ENCODE data around the gene COQ4.
"Not testable (repeated sequence)": the region's sequence is repeated elsewhere in the genome, so short reads cannot be mapped to it uniquely, and the experiment has no call there.

COQ4 gene

DNA sequence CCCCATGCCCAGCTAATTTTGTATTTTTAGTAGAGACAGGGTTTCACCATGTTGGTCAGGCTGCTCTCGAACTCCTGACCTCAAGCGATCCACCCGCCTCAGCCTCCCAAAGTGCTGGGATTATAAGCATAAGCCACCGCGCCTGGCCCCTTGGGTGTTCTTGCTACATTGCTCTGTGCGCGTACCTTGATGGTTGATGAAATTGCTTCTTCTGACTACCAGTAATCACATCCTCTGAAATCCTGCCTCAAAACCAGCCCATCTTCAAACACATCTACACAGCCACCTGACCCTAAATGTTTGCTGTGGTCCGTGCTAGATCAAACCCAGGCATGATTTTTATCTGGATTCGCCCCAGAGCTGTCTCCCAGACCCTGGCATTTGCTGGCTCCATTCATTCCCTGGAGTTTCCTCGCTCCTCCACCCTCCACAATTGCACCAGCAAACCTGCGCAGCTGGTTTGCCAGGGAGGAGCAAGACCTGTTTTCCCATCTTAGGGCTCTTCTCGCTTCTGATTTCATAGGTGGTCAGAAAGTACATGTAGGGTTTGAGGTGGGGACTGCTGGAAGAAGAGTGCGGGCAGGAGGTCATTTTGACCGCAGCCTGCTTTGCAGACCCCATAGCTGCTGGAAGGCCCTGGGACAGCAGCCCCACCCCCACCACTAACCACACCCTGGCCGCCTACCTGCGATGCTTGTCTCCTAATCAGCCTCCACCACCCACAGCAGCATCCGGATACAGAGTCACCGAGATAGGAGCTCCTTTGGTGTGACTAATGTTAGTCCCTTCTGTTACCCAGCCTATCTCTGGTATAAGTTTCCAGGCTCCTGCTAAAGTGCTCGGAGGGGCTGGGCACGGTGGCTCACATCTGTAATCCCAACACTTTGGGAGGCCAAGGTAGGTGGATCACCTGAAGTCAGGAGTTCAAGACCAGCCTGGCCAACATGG, 23.8 kb upstream of the COQ4 start:
- no peak for DNase-seq (ENCODE audit: low read depth)

DNA sequence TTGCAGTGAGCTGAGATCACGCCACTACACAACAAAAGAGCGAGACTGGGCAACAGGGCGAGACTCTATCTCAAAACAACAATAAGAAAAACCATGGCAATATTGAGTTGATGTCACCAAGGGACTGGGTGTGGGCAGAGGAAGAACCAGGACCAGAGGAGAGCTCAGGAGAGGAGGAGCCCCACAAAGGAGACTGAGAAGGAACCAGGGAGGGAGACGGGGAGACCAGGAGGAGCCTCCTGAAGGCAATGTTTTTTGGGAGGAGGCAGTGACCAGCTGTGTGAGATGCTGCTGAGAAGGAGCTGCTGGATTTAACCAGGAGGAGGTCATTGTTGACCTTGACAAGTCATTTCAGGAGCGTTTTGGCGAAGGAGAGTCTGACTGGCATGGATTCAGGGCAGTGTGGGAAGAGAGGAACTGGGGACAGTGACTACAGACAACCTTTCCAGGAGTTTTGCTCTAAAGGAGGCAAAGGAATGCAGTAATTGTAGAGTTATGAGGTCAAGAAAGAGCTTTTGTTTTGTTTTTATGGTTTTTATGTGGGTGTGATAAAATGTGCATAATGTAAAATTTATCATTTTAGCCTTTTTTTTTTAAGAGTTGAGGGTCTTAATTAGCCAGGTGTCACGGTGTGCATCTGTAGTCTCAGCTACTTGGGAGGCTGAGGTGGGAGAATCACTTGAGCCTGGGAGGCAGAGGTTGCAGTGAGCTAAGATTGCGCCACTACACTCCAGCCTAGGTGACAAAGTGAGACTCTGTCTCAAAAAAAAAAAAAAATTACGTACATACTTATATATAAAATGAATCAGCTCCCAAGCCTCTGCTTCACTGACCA, 18.3 kb upstream of the COQ4 start:
- no peak for DNase-seq (ENCODE audit: low read depth)

DNA sequence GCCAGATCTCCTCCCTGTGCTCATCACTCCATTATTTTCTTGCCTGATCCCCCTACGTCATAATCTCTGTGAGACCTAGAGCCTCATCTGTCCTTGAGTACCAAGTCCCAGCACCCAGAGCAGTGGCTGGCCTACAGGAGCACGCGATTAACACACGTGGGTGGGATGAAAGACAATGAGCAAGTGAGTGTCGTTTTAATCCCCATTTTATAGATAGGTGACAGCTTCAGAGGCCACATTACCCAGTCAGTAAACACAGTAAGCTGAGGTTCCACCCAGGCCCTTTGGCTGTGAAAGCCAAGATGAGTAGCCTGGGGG, 17.7 kb upstream of the COQ4 start:
- no peak for DNase-seq (ENCODE audit: low read depth)

DNA sequence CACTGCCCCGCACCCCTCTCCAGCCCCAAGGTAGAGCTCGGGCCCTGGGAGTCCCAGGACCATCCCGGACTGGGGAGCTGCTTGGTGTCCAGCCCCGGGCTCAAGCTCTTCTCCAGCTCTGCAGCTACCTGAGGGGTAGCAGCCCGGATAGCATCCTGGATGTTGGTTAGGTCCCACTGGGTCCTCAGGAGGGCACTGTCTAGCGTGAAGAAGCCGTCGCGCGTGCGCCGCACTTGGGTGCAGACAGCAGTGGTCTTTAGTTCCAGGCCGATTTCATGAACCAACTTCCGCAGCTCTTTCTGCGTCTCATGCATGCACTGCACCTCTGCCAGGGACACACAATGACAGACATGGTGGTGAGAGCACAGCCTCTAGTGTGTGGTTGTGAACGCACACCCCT, 13.1 kb upstream of the COQ4 start:
- DNase-seq (ENCODE audit: low read depth), result no peak

DNA sequence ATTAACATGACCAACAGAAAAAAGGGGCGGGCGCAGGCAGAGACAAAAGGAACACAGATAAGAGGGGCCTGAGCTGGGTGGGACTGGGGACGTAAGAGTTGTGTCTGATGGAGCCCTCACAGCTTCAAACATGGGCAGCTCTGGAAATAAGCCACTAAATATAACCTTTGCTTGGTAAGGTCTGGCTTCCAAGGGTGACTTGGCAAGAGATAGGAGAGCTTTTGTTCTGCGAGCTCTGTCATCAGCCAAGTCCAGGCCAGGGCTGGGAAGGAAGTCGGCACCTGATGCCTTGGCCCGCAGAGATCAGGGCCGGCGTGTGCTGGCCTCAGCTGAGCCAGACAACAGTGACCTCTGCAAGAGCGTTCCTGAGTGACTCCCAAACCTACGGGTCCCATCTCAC, 12.2 kb upstream of the COQ4 start:
- no peak for DNase-seq (ENCODE audit: low read depth)

DNA sequence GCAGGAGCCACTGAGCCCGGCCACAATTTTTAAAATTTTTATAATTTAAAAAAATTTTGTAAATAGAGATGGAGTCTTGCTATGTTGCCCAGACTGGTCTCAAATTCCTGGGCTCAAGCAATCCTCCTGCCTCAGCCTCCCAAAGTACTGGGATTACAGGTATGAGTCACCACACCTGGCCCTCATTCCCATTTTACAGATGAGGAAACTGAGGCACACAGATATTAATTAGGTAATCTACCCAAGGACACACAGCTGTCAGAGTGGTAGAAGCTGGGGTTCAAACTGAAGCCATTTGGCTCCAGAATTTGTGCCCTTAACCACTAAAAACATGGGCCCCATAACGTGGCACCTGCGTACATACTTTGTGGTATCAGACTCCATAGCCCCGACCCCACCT, 7.9 kb upstream of the COQ4 start:
- no peak for DNase-seq (ENCODE audit: low read depth)

DNA sequence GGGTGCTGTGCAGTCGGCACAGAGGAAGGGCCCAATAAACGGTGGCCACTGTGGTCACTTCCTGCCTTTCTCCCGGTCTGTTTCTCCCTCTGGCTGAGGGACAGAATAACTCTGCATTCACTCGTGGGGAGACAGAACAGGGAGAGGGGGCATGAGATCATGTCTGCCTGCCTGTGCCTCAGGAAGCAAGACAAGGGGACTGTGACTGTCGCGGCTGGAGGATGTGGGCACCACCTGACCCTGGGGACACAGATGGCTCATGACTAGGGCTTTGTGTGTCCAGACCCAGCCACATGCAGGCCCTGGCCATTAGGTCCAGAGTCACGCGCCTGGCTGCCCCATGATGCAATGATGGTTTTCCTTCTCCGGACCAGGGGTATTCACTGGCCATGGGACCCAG, 6.2 kb upstream of the COQ4 start:
- no peak for DNase-seq (ENCODE audit: low read depth)

DNA sequence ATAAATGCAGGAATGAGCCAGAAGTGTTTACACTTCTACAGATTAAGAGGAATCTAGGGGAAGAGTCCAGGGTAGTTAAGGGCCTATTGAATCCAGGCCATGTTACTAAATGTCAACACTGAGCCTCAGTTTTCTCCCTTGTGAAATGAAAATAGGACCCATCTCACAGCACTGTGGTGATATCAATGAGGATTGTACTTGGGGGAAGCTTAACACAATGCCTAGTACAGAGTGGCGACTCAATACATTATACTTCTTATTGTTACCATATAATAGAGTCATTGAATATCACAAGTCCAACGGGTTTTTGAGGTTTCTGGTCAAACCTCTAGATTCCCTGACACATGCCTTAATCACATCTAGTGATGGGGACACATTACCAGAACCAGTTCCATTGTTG, 5.0 kb upstream of the COQ4 start:
- no peak for DNase-seq (ENCODE audit: low read depth)

DNA sequence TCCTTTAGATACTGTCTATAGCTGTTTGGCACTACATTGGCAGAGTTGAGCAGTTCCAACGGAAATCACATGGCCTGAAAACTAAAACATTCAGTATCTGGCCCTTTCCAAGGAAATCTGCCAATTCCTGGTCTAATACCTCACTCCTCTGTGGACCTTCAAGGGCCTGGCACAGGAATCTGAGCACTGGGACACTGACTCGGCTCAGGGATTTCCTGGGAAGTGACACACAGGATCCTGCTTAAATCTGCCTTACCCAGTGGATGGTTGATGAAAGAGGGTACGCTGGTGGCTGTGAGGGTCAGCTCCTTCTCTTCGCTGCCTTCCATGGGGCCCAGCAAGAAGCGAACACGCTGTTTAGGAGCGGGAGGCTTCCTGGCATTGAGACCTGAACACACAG, 1.3 kb upstream of the COQ4 start:
- no peak for DNase-seq (ENCODE audit: low read depth)

DNA sequence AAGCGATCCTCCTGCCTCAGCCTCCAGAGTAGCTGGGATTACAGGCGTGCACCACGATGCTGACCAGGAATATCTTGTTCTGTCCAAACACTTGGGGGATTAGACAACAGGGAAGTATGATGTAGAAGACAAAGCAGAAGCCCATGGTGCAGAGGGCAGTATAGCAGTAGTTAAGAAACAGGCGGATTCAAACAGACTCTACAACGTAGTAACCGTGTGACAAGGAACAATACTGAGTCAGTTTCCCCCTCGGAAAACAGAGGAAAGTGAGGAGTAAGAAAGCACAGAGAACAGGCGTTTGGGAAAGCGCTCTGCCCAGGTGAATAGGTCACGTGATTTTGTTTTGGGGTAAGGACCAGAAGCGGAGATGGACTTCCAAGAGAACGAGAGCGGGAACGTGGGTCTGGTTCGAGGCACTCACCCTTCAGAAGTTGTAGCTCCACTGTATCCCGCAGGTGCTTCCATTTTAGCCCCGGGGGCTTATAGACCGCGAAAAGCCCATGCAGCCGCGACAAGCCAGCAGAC, 698 bp upstream of the COQ4 start:
- DNase-seq (ENCODE audit: low read depth), result no peak

DNA sequence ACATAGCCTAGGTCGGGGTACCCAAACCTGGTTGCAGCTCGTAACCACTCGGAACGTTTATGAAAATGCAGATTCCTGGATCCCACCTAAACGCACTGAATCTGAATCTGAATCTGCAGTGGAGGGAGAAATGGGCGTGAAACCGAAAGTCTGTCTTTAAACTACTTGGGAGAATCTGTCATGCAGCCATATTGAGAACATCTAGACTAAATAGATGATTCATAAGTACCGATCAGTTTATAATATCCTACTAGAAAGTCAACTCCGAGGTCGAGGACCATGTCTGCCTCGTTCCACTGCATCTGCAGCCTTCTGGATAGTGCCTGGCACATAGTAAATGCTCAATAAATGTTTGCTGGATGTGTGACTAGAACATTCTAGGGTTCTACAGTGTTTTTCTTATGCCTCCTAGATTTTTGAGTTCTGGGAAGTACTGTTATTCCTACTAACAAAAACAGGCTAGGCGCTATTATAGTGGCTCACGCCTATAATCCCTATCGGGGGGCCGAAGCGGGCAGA, 632 bp downstream of the COQ4 start:
- DNase-seq (ENCODE audit: low read depth), result no peak

DNA sequence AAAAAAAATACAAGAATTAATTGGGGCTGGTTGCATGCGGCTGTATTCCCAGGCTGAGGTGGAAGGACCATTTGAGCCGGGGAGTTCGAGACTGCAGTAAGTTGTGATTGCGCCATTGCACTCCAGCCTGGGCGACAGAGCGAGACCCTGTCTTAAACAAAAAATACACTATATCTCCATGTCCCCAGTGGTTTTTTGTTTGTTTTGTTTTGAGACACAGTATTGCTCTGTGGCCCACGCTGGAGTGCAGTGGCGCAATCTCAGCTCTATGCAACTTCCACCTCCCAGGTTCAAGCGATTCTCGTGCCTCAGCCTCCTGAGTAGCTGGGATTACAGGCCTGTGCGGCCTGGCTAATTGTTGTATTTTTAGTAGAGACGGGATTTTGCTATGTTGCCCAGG, 1.2 kb downstream of the COQ4 start:
- no peak for DNase-seq (ENCODE audit: low read depth)

DNA sequence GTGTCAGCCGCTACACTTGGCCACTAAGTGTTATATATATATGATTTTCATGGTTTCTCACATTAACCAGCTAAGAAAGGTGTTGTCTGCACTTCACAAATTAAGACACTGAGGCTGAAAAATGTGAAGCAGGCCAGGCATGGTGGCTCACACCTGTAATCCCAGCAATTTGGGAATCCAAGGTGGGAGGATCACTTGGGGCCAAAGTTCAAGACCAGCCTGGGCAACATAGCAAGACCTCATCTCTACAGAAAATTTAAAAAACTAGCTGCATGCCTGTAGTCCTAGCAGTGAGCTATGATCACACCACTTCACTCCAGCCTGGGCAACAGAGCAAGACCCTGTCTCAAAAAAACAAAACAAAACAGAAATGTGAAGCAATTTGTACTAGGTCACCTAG, 1.8 kb downstream of the COQ4 start:
- no peak for DNase-seq (ENCODE audit: low read depth)

DNA sequence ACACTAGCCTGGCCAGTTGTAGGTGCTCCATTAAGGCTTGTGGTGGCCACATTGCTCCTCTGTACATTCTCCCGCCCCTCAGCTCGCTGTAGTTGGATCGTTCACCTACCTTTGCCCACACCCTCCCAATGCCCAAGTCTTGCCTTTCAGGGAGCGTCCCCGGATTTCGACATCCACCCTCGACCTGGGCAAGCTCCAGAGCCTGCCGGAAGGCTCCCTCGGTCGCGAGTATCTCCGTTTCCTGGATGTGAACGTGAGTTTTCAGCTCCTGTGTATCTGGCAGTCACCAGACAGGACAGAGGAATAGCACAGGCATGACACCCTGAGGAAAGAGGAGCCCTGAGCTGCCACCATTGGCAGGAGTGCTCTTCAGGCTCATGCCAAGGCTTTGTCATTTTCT, 3.0 kb downstream of the COQ4 start:
- DNase-seq (ENCODE audit: low read depth), result no peak

DNA sequence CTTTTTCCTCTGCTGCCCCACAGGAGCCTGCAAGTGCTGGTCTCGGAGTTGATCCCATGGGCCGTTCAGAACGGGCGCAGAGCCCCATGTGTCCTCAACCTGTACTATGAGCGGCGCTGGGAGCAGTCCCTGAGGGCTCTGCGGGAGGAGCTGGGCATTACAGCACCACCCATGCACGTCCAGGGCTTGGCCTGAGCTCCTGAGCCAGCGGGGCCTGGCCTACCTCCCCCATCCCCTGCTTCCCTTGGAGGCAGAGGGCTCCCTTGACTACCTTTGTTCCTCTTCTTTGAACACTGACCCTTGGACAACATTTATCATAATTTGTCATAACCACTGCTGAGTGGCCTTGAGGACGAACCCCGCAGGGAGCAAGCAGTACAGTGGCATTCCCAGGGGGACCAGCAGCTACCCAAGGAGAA, 10.8 kb downstream of the COQ4 start:
- no peak for DNase-seq (ENCODE audit: low read depth)

DNA sequence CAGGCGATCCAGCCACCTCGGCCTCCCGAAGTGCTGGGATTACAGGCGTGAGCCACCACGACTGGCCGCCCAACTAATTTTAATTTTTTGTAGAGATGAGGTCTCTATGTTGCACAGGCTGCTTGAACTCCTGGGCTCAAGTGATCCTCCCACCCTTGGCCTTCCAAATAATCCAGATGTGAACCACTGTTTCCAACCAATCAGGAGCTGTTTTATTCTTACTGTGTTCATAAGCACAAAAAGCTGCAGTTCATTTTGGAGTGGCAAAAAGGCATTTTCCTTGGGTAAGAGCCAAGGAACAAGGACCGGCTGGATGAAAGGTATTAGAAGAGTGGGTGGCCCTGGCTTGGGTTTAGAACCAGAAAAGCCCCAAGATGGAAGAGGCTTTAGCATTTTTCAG, 12.5 kb downstream of the COQ4 start:
- no peak for DNase-seq (ENCODE audit: low read depth)

DNA sequence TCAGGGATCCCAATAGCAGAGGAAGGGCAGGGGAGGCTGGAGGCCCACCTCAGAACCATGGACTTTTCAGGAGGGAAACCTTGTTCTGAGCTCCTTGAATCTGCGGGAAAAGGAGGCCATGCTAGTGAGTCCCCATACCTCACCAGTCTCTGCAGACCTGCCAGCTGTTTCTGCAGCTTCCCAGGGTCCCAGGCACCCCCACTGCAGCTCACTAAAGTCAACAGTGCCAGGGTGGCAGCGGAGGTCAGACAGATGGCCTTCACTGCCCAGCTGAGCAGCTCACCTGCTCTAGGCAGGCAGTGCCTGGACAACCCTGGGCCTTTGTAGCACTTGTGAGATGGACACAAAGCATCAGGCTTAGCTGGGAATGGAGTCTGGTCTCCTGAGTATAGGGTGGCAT, 13.3 kb downstream of the COQ4 start:
- no peak for DNase-seq (ENCODE audit: low read depth)

DNA sequence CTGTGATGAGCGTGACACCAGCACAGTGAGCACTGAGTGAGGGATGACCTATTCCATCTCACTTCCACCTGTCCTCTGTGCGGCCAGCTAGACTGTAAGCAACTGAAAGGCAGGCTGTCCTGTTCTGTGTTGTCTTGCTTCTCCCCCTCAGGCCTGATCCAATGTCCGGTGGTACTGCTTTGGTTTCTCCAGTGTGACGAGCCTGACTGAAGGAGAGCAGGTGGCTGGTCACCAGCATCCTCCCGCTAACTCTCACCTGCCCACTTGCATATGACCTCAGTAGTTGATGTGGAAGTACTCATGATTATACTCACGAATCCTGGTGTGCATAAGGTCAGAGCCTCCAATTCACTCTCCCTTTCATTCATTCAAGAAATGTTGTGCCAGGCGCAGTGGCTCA, 15.3 kb downstream of the COQ4 start:
- DNase-seq (ENCODE audit: low read depth), result no peak

DNA sequence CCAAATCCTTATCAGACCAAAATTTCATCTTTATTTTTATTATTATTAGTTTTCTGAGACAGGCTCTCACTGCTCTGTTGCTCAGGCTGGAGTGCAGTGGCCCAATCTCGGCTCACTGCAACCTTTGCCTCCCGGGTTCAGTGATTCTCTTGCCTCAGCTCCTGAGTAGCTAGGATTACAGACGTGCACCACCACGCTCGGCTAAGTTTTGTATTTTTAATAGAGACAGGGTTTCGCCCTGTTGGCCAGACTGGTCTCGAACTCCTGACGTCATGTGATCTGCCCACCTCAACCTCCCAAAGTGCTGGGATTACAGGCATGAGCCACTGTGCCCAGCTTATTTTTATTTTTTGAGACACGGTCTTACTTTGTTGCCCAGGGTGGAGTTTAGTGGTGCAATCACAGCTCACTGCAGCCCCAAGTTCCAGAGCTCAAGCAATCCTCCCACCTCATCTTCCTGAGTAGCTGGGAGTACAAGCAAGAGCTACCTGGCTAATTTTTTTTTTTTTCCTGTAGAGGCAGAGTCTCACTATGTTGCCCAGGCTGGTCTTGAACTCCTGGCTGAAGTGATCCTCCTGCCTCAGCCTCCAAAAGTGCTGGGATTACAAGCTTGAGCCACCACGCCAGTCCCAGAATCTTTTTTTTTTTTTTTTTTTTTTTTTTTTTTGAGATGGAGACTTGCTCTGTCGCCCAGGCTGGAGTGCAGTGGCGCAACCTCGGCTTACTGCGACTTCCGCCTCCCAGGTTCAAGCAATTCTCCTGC, 16.4 kb downstream of the COQ4 start:
- DNase-seq (ENCODE audit: low read depth), result not testable (repeated sequence)

DNA sequence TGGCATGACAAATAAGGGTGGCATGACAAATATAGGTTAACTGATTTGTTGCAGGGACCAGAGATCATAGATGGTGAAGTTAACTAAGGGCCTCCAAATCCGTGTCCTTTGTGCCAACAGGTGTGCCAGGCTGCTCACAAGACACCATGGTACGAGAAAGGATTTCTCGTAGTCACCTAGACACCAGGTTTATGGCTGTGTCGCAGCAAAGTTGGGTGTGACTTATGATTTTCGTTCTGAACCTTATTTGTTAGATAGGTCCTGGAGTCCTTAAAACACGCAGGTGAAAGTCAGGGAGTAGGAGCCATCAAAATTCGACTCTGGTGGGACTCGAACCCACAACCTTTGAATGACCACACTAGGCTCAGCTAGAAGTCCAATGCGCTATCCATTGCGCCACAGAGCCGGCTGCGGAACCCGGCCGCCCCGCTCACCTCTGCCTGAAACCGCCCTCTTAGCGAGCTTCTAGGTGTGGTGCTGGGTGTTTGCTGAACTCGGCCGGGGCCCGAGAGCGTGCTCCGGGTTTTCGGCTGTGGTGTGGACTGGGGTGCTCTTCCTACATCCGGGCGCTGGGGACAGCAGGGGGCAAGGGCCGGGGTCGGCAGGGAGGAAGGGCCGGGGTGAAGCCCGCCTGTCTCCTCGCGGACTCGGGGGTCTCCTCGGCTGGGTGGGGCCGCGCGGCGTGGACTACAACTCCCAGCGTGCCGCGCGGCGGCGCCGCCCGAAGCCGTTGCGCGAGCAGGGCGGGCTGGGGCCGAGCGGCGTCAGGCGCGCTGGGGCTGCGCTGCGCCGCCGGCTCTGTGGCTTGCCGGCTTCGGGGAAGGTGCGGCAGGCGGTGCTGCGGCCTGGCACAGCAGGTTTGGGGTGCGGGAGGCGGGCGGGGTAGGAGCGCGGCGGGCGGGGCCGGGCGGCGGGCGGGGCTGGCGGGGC, 17.4 kb downstream of the COQ4 start, which contains the start of gene SLC27A4:
SLC27A4 (plus strand) TSS at position 767 of the 930 bp plus-strand sequence. CDS start 2,606 bp downstream, outside the sequence.
- peak; percentile 50 for DNase-seq (ENCODE audit: low read depth)
